A549 (cell line): ENCODE data around the gene PSMD9.

Source experiments
- CHD2 ChIP-seq: fragments of 150-350 bp; IDR thresholded peaks from 2 replicates; pipeline ENCODE4 v1.6.1; 2014; ENCODE audit warnings: low read length; ENCODE audit not compliant: partially characterized antibody
- CTCF ChIP-seq: fragments of >200 bp; sonication (Bioruptor Twin); formaldehyde crosslinking; IDR thresholded peaks from 3 replicates; pipeline ENCODE4 v1.5.1; 2016
- E2F6 ChIP-seq: IDR thresholded peaks from 2 replicates; pipeline ENCODE4 v1.6.1; 2012; ENCODE audit warnings: low read depth, borderline replicate concordance
- EHMT2 ChIP-seq: fragments of 200-600 bp; sonication (generic); IDR thresholded peaks from 2 replicates; pipeline ENCODE4 v1.6.1; 2016; ENCODE audit warnings: antibody characterized with exemption, low read depth, mild to moderate bottlenecking, moderate library complexity
- ESRRA ChIP-seq: fragments of 150-350 bp; IDR thresholded peaks from 2 replicates; pipeline ENCODE4 v1.6.1; 2014; ENCODE audit warnings: mild to moderate bottlenecking, low read length, borderline replicate concordance
- HES2 ChIP-seq: fragments of >200 bp; sonication (Bioruptor Twin); formaldehyde crosslinking; IDR thresholded peaks from 2 replicates; pipeline ENCODE4 v1.6.1; 2016
- MAZ ChIP-seq: fragments of 150-350 bp; IDR thresholded peaks from 2 replicates; pipeline ENCODE4 v1.6.1; 2014; ENCODE audit warnings: antibody characterized with exemption, low read depth, low read length, borderline replicate concordance
- POLR2A ChIP-seq: IDR thresholded peaks from 2 replicates; pipeline ENCODE4 v1.6.1; 2012; ENCODE audit warnings: mild to moderate bottlenecking, low read length
- RAD21 ChIP-seq, 2 experiments: fragments of >200 bp in 1 of 2; sonication (Bioruptor Twin) in 1 of 2; formaldehyde crosslinking in 1 of 2; IDR thresholded peaks in 1 of 2; conservative IDR thresholded peaks in 1 of 2; 2 replicates in 1 of 2; 3 replicates in 1 of 2; pipeline ENCODE4 v1.6.1; 2012 to 2018; ENCODE audit warnings: inconsistent platforms in 1 of 2
- RFX5 ChIP-seq: fragments of 450-650 bp; IDR thresholded peaks from 2 replicates; pipeline ENCODE4 v1.7.1; 2014; ENCODE audit warnings: antibody characterized with exemption, mild to moderate bottlenecking, moderate library complexity
- SMC3 ChIP-seq: fragments of >200 bp; sonication (Bioruptor Twin); formaldehyde crosslinking; IDR thresholded peaks from 3 replicates; pipeline ENCODE4 v1.6.1; 2018; ENCODE audit warnings: inconsistent platforms
- TFCP2L1 ChIP-seq: fragments of 250-450 bp; sonication (Bioruptor Pico); IDR thresholded peaks from 2 replicates; pipeline ENCODE4 v1.5.0; 2021; ENCODE audit warnings: mild to moderate bottlenecking
- ZSCAN20 ChIP-seq: fragments of 250-450 bp; sonication (Bioruptor Pico); IDR thresholded peaks from 2 replicates; pipeline ENCODE4 v1.8.0; 2022; ENCODE audit warnings: mild to moderate bottlenecking, moderate library complexity

- no peak for TF ChIP-seq POLR2A
- no peak for TF ChIP-seq CTCF
- TF ChIP-seq MAZ: no peak
- no peak for TF ChIP-seq TFCP2L1 (CRISPR knock-in tag)
- no peak for TF ChIP-seq ESRRA
- TF ChIP-seq E2F6: no peak
- no peak for TF ChIP-seq RFX5
- TF ChIP-seq SMC3: no peak
- TF ChIP-seq EHMT2: no peak
- no peak for TF ChIP-seq HES2
- TF ChIP-seq ZSCAN20 (CRISPR knock-in tag): no peak
- no peak for TF ChIP-seq RAD21 (conservative IDR thresholded peaks at IDR 0.05 in 1 of 2, IDR thresholded peaks at IDR 0.05 in 1 of 2)
- no peak for TF ChIP-seq CHD2
Observed at GRCh38 chr12:121858662-121859572, 29.7 kb upstream of the PSMD9 start, which contains the start of gene HPD.
